Left lung (tissue), 10 donors: ENCODE results near the gene MAST2. TPM values are rescaled to one million over a fixed set of nuclear protein-coding genes. Genes with fewer than 3 reads are reported as not detected.
"Not testable (repeated sequence)": the region's sequence is repeated elsewhere in the genome, so short reads cannot be mapped to it uniquely, and the experiment has no call there.

Experiments used
- ATAC-seq: fragments of 200-7000 bp; cut with Tn5 transposase; one replicate; pipeline ENCODE4 v1.9.1; 2020; ENCODE audit warnings: moderate library complexity
- DNase-seq, 4 donors: peaks; one replicate each; pipeline ENCODE4 v3.0.0-alpha.2; 2013 to 2020
- H3K27ac ChIP-seq, 2 donors: fragments of 200-600 bp; sonication (generic) in 1 of 2; one replicate each; pipeline versions ENCODE4 v1.5.0 to v1.8.0; 2020 to 2021
- H3K27me3 ChIP-seq, 2 donors: fragments of 200-600 bp; sonication (generic) in 1 of 2; one replicate each; pipeline versions ENCODE4 v1.5.0 to v1.8.0; 2020 to 2021
- H3K36me3 ChIP-seq, 2 donors: fragments of 200-600 bp; sonication (generic) in 1 of 2; one replicate each; pipeline versions ENCODE4 v1.5.0 to v1.8.0; 2020 to 2021
- H3K4me1 ChIP-seq, 2 donors: fragments of 200-600 bp; one replicate each; pipeline ENCODE4 v1.8.0; 2021
- H3K4me3 ChIP-seq, 2 donors: fragments of 200-600 bp; sonication (generic) in 1 of 2; one replicate each; pipeline versions ENCODE4 v1.5.0 to v1.8.0; 2020 to 2021; ENCODE audit warnings: mild to moderate bottlenecking in 1 of 2
- H3K9me3 ChIP-seq, 2 donors: fragments of 200-600 bp; sonication (generic) in 1 of 2; one replicate each; pipeline versions ENCODE4 v1.5.0 to v1.8.0; 2020 to 2021
- intact Hi-C, 2 donors: fragments of 100-400 bp; cut with DNase I; formaldehyde crosslinking; loops; one replicate each; pipeline versions ENCODE4 v1.11.2 to v1.14.2; 2022
- polyA plus RNA-seq, 6 donors: library from polyadenylated mRNA; unstranded; fragments of 120-200 nt; gene quantifications; one replicate each; pipeline ENCODE4 v1.2.1, GENCODE V29; 2013; ENCODE audit not compliant: insufficient read length in 6 of 6
- total RNA-seq, 2 donors: library from RNA; stranded (reverse); fragmentation: NEBNext Ultra II Directional; extraction: Animal tissue kit (Norgen Biotek cat#: 25700); gene quantifications; one replicate each; pipeline ENCODE4 v1.2.1, GENCODE V29; 2021
- TF ChIP-seq, protein P1 (sequence below), 2 donors: fragments of 200-600 bp; sonication (generic) in 1 of 2; IDR thresholded peaks; one replicate each; pipeline versions ENCODE4 v1.5.0 to v1.8.0; 2021; ENCODE audit warnings: antibody characterized with exemption in 2 of 2
- donor health status: DM: no; HTN: yes; CAD: no.
- donor health status: DM: no; HTN: no; CAD: no.

Gene MAST2
- total and polyA plus RNA-seq, 8 donors = 27.3 to 74.4 (median 64.9) TPM

- Histone ChIP-seq H3K4me1 (no peaks in the 10 kb centered on the region), H3K4me3 (no peak overlapping the region), H3K36me3 (no peaks in the 10 kb centered on the region), H3K9me3 (peaks cover 0 to 7% of the 10 kb centered on the region in 2 donors), H3K27ac (no peak overlapping the region), H3K27me3 (no peaks in the 10 kb centered on the region)
- intact Hi-C loops = no loop called here
- TF ChIP-seq, protein P1, sequence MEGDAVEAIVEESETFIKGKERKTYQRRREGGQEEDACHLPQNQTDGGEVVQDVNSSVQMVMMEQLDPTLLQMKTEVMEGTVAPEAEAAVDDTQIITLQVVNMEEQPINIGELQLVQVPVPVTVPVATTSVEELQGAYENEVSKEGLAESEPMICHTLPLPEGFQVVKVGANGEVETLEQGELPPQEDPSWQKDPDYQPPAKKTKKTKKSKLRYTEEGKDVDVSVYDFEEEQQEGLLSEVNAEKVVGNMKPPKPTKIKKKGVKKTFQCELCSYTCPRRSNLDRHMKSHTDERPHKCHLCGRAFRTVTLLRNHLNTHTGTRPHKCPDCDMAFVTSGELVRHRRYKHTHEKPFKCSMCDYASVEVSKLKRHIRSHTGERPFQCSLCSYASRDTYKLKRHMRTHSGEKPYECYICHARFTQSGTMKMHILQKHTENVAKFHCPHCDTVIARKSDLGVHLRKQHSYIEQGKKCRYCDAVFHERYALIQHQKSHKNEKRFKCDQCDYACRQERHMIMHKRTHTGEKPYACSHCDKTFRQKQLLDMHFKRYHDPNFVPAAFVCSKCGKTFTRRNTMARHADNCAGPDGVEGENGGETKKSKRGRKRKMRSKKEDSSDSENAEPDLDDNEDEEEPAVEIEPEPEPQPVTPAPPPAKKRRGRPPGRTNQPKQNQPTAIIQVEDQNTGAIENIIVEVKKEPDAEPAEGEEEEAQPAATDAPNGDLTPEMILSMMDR (IDR thresholded peaks at IDR 0.05) = no peak
- no peak for DNase-seq
- no peak for ATAC-seq
These were observed 46.6 kb downstream of the MAST2 start for GRCh38 chr1:45850017-45850416.

- ATAC-seq = no peak
- peaks cover 0 to 7% of the 10 kb centered on the region in 2 donors for H3K9me3 ChIP-seq
- no peaks in the 10 kb centered on the region for H3K27me3 ChIP-seq
- TF ChIP-seq, protein P1 (IDR thresholded peaks at IDR 0.05) = no peak
- no peaks in the 10 kb centered on the region for H3K4me1 ChIP-seq
- H3K36me3 ChIP-seq = no peaks in the 10 kb centered on the region
- intact Hi-C loops = no loop called here
- no peak for DNase-seq
- no peak overlapping the region for H3K27ac ChIP-seq
- H3K4me3 ChIP-seq = no peak overlapping the region
These were observed 51.3 kb downstream of the MAST2 start for GRCh38 chr1:45854724-45855123.

DNA sequence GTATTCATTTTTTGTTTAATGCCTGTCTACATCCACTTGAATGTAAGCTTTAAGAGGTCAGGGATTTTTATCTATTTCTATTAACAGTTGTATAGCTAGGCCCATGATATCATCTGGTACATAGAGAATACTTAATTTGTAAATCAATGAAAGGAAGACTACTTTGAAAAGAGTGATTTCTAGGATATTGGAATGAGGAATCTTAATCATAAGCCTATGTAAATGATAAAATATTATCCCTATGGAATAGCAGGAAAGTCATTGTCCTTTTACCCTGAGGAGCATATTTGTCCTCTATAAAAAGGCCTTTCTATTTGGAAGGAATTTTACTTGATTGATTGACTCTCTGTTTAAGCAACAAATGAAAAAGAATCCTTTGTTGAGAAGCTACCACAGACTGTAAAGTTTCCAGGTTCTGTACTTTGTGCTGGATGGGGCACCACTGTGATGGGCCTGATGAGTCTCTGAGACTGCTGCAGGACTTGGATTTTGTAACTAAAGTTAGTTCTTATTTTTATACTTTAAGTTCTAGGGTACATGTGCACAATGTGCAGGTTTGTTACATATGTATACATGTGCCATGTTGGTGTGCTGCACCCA is 53.8 kb downstream of the MAST2 start:
- intact Hi-C loops = no loop called here

GRCh38 chr1:45857755-45858492 is 54.5 kb downstream of the MAST2 start:
- DNase-seq, H3K27me3 ChIP-seq, ATAC-seq, H3K4me1 ChIP-seq, H3K27ac ChIP-seq, H3K36me3 ChIP-seq, H3K4me3 ChIP-seq, H3K9me3 ChIP-seq, intact Hi-C loops: not testable (repeated sequence)

More for the DNA sequence above, 53.8 kb downstream of the MAST2 start:
- no peaks in the 10 kb centered on the region for H3K9me3 ChIP-seq
- H3K27me3 ChIP-seq = no peaks in the 10 kb centered on the region
- no peak overlapping the region for H3K4me3 ChIP-seq
- TF ChIP-seq, protein P1 (IDR thresholded peaks at IDR 0.05) = no peak
- DNase-seq = no peak
- no peaks in the 10 kb centered on the region for H3K36me3 ChIP-seq
- no peak overlapping the region for H3K27ac ChIP-seq
- H3K4me1 ChIP-seq = no peaks in the 10 kb centered on the region
- ATAC-seq = no peak

- Histone ChIP-seq H3K9me3 (no peaks in the 10 kb centered on the region), H3K27me3 (no peaks in the 10 kb centered on the region), H3K36me3 (no peaks in the 10 kb centered on the region), H3K4me3 (no peak overlapping the region), H3K27ac (no peak overlapping the region), H3K4me1 (no peaks in the 10 kb centered on the region)
- TF ChIP-seq, protein P1 (IDR thresholded peaks at IDR 0.05) = no peak
- DNase-seq = no peak
- ATAC-seq = no peak
- intact Hi-C loops = no loop called here
These were observed 55.8 kb downstream of the MAST2 start for GRCh38 chr1:45859221-45859620.
